ENCODE measurements around the gene HERPUD1.
A peak's percentile ranks its signal among the peaks of the same experiment; 100 is the strongest.
"Not testable (repeated sequence)": the region's sequence is repeated elsewhere in the genome, so short reads cannot be mapped to it uniquely, and the experiment has no call there.

The HERPUD1 gene

GRCh38 chr16:56956756-56957155 is 24.8 kb downstream of the HERPUD1 start:
- no peak for DNase-seq (ENCODE audit: low read depth in 2 of 2)

GRCh38 chr16:56960681-56961281 is 28.8 kb downstream of the HERPUD1 start:
- DNase-seq (ENCODE audit: low read depth in 2 of 2), result no peak

GRCh38 chr16:56961386-56961785 is 29.4 kb downstream of the HERPUD1 start:
- DNase-seq (ENCODE audit: low read depth in 2 of 2), result no peak

GRCh38 chr16:56961851-56962281 is 29.9 kb downstream of the HERPUD1 start, which contains the start of gene CETP:
Gene CETP, plus strand, starts transcription at chr16:56961950. Its CDS starts 30 bp downstream, at chr16:56961980.
- DNase-seq (ENCODE audit: low read depth in 2 of 2), result no peak

- peak; percentile 96 to 98 for DNase-seq (ENCODE audit: low read depth in 2 of 2)
Measured at GRCh38 chr16:56964243-56965148, 32.6 kb downstream of the HERPUD1 start.

GRCh38 chr16:56965149-56966092 is 33.5 kb downstream of the HERPUD1 start:
- DNase-seq (ENCODE audit: low read depth in 2 of 2), result no peak

GRCh38 chr16:56966093-56966475 is 34.1 kb downstream of the HERPUD1 start:
- no peak for DNase-seq (ENCODE audit: low read depth in 2 of 2)

- no peak for DNase-seq (ENCODE audit: low read depth in 2 of 2)
Measured at GRCh38 chr16:56967733-56968132, 35.8 kb downstream of the HERPUD1 start.

GRCh38 chr16:56969769-56970168 is 37.8 kb downstream of the HERPUD1 start:
- DNase-seq (ENCODE audit: low read depth in 2 of 2), result no peak

- DNase-seq (ENCODE audit: low read depth in 2 of 2), result no peak
Measured at GRCh38 chr16:56970934-56971767, 39.2 kb downstream of the HERPUD1 start.

GRCh38 chr16:56971768-56972043 is 39.8 kb downstream of the HERPUD1 start:
- no peak for DNase-seq (ENCODE audit: low read depth in 2 of 2)

- no peak for DNase-seq (ENCODE audit: low read depth in 2 of 2)
Measured at GRCh38 chr16:56972403-56973293, 40.7 kb downstream of the HERPUD1 start.

GRCh38 chr16:56973294-56973689 is 41.4 kb downstream of the HERPUD1 start:
- no peak for DNase-seq (ENCODE audit: low read depth in 2 of 2)

- not testable (repeated sequence) for DNase-seq (ENCODE audit: low read depth in 2 of 2)
Measured at GRCh38 chr16:56973899-56974298, 42.0 kb downstream of the HERPUD1 start.

GRCh38 chr16:56974549-56975300 is 42.8 kb downstream of the HERPUD1 start:
- no peak for DNase-seq (ENCODE audit: low read depth in 2 of 2)

- no peak for DNase-seq (ENCODE audit: low read depth in 2 of 2)
Measured at GRCh38 chr16:56975714-56976113, 43.8 kb downstream of the HERPUD1 start.

- no peak for DNase-seq (ENCODE audit: low read depth in 2 of 2)
Measured at GRCh38 chr16:56977216-56977615, 45.3 kb downstream of the HERPUD1 start.

GRCh38 chr16:56977823-56978430 is 46.0 kb downstream of the HERPUD1 start:
- no peak for DNase-seq (ENCODE audit: low read depth in 2 of 2)

GRCh38 chr16:56980201-56980535 is 48.2 kb downstream of the HERPUD1 start:
- no peak for DNase-seq (ENCODE audit: low read depth in 2 of 2)

Data from stimulated activated CD4-positive, alpha-beta T cell treated with anti-CD3 and anti-CD28 coated beads, Interleukin-1b, Interleukin-23, amount 100 ng/mL, for 4 hours (primary cell).